HCT116 (cell line): ENCODE measurements around the gene PLA2G5. TPM values are rescaled to one million over a fixed set of nuclear protein-coding genes. Genes with fewer than 3 reads are reported as not detected.

Experiments
- ATAC-seq: fragments of 200-7000 bp; cut with Tn5 transposase; 2 replicates; pipeline ENCODE4 v1.9.1; 2020; ENCODE audit warnings: mild to moderate bottlenecking, moderate library complexity
- BruUV-seq: library from RNA; stranded (reverse); fragments of 400-500 nt; replicated peaks from 2 replicates; lab custom pipeline; 2021; lab: Mats Ljungman, UMichigan
- CTCF ChIA-PET: fragments of 300-600 bp; sonication (Branson Sonifier 250); formaldehyde crosslinking; loops from one replicate; lab custom pipeline; 2021; ENCODE audit warnings: antibody characterized with exemption; lab: Charles Lee
- POLR2A ChIA-PET: fragments of 300-600, 350-600 bp; sonication (Branson Sonifier 250); formaldehyde crosslinking; loops from one replicate; lab custom pipeline; 2021; ENCODE audit warnings: antibody characterized with exemption; lab: Charles Lee
- RAD21 ChIA-PET, 2 experiments: fragments of 300-600 bp; sonication (Branson Sonifier 250); formaldehyde crosslinking; loops; one replicate each; lab custom pipeline; 2023; ENCODE audit warnings: low total read pairs in 2 of 2; ENCODE audit not compliant: uncharacterized antibody in 2 of 2, unreplicated experiment in 2 of 2, low non-redundant PET in 1 of 2; lab: Charles Lee
- DNase-seq: peaks from one replicate; pipeline ENCODE4 v3.0.0-alpha.2; 2010; ENCODE audit warnings: low read depth, low spot score
- H2AFZ ChIP-seq: fragments of 200-600 bp; shearing (Covaris generic), sonication (generic); 2 replicates; pipeline ENCODE4 v1.6.1; 2017; ENCODE audit warnings: low read depth, mixed run types, mixed read lengths, antibody characterized with exemption, low read length; ENCODE audit not compliant: poor library complexity, severe bottlenecking
- H3K27ac ChIP-seq: 2 replicates; pipeline ENCODE4 v1.5.1; 2012; ENCODE audit warnings: low read depth, low read length
- H3K27me3 ChIP-seq: fragments of 200-600 bp; sonication (generic); 2 replicates; pipeline ENCODE4 v1.6.1; 2016; ENCODE audit warnings: mixed run types, low read length, mixed read lengths; ENCODE audit not compliant: insufficient read depth
- H3K36me3 ChIP-seq, 2 experiments: fragments of 200-500 bp in 1 of 2; fragments of 200-600 bp in 1 of 2; sonication (Bioruptor generic) in 1 of 2; sonication (generic) in 1 of 2; 2 replicates each; pipeline versions ENCODE4 v1.5.1 to v1.6.1; 2014 to 2016; ENCODE audit warnings: low read length in 2 of 2, inconsistent platforms in 1 of 2, mixed read lengths in 1 of 2, mixed run types in 1 of 2; ENCODE audit not compliant: insufficient read depth in 2 of 2, control insufficient read depth in 1 of 2
- H3K4me1 ChIP-seq, 2 experiments: fragments of 200-600 bp in 1 of 2; sonication (generic) in 1 of 2; 2 replicates each; pipeline versions ENCODE4 v1.5.1 to v1.6.1; 2012 to 2017; ENCODE audit warnings: low read length in 2 of 2, inconsistent platforms in 1 of 2, mild to moderate bottlenecking in 1 of 2, mixed read lengths in 1 of 2, mixed run types in 1 of 2, moderate library complexity in 1 of 2; ENCODE audit not compliant: insufficient read depth in 2 of 2, control insufficient read depth in 1 of 2
- H3K4me2 ChIP-seq: fragments of 200-600 bp; sonication (generic); 2 replicates; pipeline ENCODE4 v1.6.1; 2017; ENCODE audit warnings: mixed run types, low read length, mixed read lengths
- H3K4me3 ChIP-seq, 2 experiments: fragments of 200-600 bp in 1 of 2; sonication (generic) in 1 of 2; replicated peaks in 1 of 2; 2 replicates each; pipeline ENCODE4 v1.5.1; 2011 to 2016; ENCODE audit warnings: low read length in 2 of 2, control low read depth in 1 of 2, low read depth in 1 of 2, mild to moderate bottlenecking in 1 of 2, mixed read lengths in 1 of 2, mixed run types in 1 of 2
- H3K79me2 ChIP-seq: fragments of 200-600 bp; sonication (generic); 2 replicates; pipeline ENCODE4 v1.6.1; 2017; ENCODE audit warnings: mild to moderate bottlenecking, mixed run types, low read length, moderate library complexity, mixed read lengths; ENCODE audit not compliant: insufficient read depth
- H3K9ac ChIP-seq: fragments of 200-600 bp; sonication (generic); 2 replicates; pipeline ENCODE4 v1.6.1; 2016; ENCODE audit warnings: low read length, mixed read lengths
- H3K9me2 ChIP-seq: fragments of 200-600 bp; sonication (generic), shearing (Covaris generic); 2 replicates; pipeline ENCODE4 v1.6.1; 2017; ENCODE audit warnings: mixed run types, mild to moderate bottlenecking, moderate library complexity; ENCODE audit not compliant: insufficient read depth
- H3K9me3 ChIP-seq, 2 experiments: fragments of 200-500 bp in 1 of 2; fragments of 200-600 bp in 1 of 2; sonication (Bioruptor generic) in 1 of 2; sonication (generic) in 1 of 2; 2 replicates each; pipeline ENCODE4 v1.6.1; 2014 to 2017; ENCODE audit warnings: low read length in 2 of 2, mixed read lengths in 2 of 2, inconsistent platforms in 1 of 2, low read depth in 1 of 2, mild to moderate bottlenecking in 1 of 2, mixed run types in 1 of 2, moderate library complexity in 1 of 2; ENCODE audit not compliant: control insufficient read depth in 1 of 2, insufficient read depth in 1 of 2
- H4K20me1 ChIP-seq: fragments of 200-600 bp; sonication (generic), shearing (Covaris generic); 2 replicates; pipeline ENCODE4 v1.6.1; 2017; ENCODE audit warnings: mixed run types, mild to moderate bottlenecking, moderate library complexity; ENCODE audit not compliant: insufficient read depth
- CTCF ChIP-seq, 3 experiments: fragments of 200-600 bp in 1 of 3; sonication (generic) in 1 of 3; IDR thresholded peaks in 2 of 3; conservative IDR thresholded peaks in 1 of 3; 2 replicates each; pipeline ENCODE4 v1.5.1; 2012 to 2017; ENCODE audit warnings: low read depth in 2 of 3, low read length in 2 of 3, antibody characterized with exemption in 1 of 3, borderline replicate concordance in 1 of 3, control low read depth in 1 of 3, mild to moderate bottlenecking in 1 of 3, mixed read lengths in 1 of 3, mixed run types in 1 of 3, moderate library complexity in 1 of 3; ENCODE audit not compliant: insufficient read depth in 1 of 3
- EGR1 ChIP-seq: IDR thresholded peaks from 2 replicates; pipeline ENCODE4 v1.6.1; 2012; ENCODE audit warnings: low read depth
- FOSL1 ChIP-seq: IDR thresholded peaks from 2 replicates; pipeline ENCODE4 v1.6.1; 2012; ENCODE audit warnings: low read depth
- JUND ChIP-seq: IDR thresholded peaks from 2 replicates; pipeline ENCODE4 v1.6.1; 2012
- RAD21 ChIP-seq: IDR thresholded peaks from 2 replicates; pipeline ENCODE4 v1.6.1; 2012; ENCODE audit warnings: low read depth, mild to moderate bottlenecking
- REST ChIP-seq: IDR thresholded peaks from 2 replicates; pipeline ENCODE4 v1.6.1; 2012; ENCODE audit warnings: low read depth
- SP1 ChIP-seq: IDR thresholded peaks from 2 replicates; pipeline ENCODE4 v1.6.1; 2012; ENCODE audit warnings: low read depth
- intact Hi-C: fragments of 100-400 bp; cut with micrococcal nuclease; formaldehyde crosslinking; loops from 2 replicates; pipeline ENCODE4 v1.10.0; 2022
- total RNA-seq: library from RNA; stranded (reverse); gene quantifications from one replicate; pipeline ENCODE4 v1.2.1, GENCODE V29; 2021; ENCODE audit not compliant: unreplicated experiment

Gene PLA2G5
- total RNA-seq, 1 experiment from 2014 or later = not detected

GRCh38 chr1:20087668-20088067 lies 17.7 kb downstream of the PLA2G5 start:
- Histone ChIP-seq H3K36me3 (no peaks in the 10 kb centered on the region), H3K9ac (no peak overlapping the region), H3K79me2 (no peaks in the 10 kb centered on the region), H4K20me1 (no peaks in the 10 kb centered on the region), H3K9me2 (no peaks in the 10 kb centered on the region), H3K27ac (no peak overlapping the region), H2AFZ (no peak overlapping the region), H3K4me3 (no peak overlapping the region), H3K9me3 (no peaks in the 10 kb centered on the region), H3K4me1 (no peaks in the 10 kb centered on the region), H3K27me3 (peaks cover 5% of the 10 kb centered on the region; the same call in 1 of the 2 replicates), H3K4me2 (no peak overlapping the region)
- no TSS peak for BruUV-seq
- TF ChIP-seq RAD21 (peak; percentile 42; the same call in 1 of the 2 replicates), EGR1 (no peak), FOSL1 (no peak), CTCF (IDR thresholded peaks at IDR 0.05 in 2 of 3, conservative IDR thresholded peaks at IDR 0.05 in 1 of 3; ENCODE audit: borderline replicate concordance in 1 of 3, insufficient read depth in 1 of 3, low read depth in 2 of 3, low read length in 2 of 3) (peak in 2 of 3 experiments; percentile 53 to 54; a peak in 4 of 6 replicates)
- ATAC-seq (peak; percentile 65), DNase-seq (no peak)
- POLR2A ChIA-PET = no interaction called here
- CTCF ChIA-PET = no interaction called here
- intact Hi-C loops = no loop called here
- RAD21 ChIA-PET = no interaction called here

GRCh38 chr1:20089328-20090077 lies 19.5 kb downstream of the PLA2G5 start:
- Histone ChIP-seq H2AFZ (no peak overlapping the region), H3K79me2 (no peaks in the 10 kb centered on the region), H3K36me3 (no peaks in the 10 kb centered on the region), H3K4me1 (no peaks in the 10 kb centered on the region), H3K4me3 (no peak overlapping the region), H3K9me3 (no peaks in the 10 kb centered on the region), H3K4me2 (no peak overlapping the region), H3K27me3 (peaks cover 10% of the 10 kb centered on the region; the same call in 1 of the 2 replicates), H3K9ac (no peak overlapping the region), H3K9me2 (no peaks in the 10 kb centered on the region), H3K27ac (no peak overlapping the region), H4K20me1 (no peaks in the 10 kb centered on the region)
- POLR2A ChIA-PET = no interaction called here
- no TSS peak for BruUV-seq
- intact Hi-C loops = no loop called here
- TF ChIP-seq REST (no peak), SP1 (peak; percentile 19; the same call in 1 of the 2 replicates), JUND (no peak)
- RAD21 ChIA-PET = no interaction called here
- ATAC-seq (peak; percentile 90), DNase-seq (peak; percentile 13)
- CTCF ChIA-PET = no interaction called here
